Bronchial epithelial cell (primary cell): Measurements from ENCODE around the gene LTA. TPM values are rescaled to one million over a fixed set of nuclear protein-coding genes. Genes with fewer than 3 reads are reported as not detected.
A peak's percentile ranks its signal among the peaks of the same experiment; 100 is the strongest.

ENCODE experiments used
- DNase-seq: peaks from one replicate; pipeline ENCODE4 v3.0.0-alpha.2; 2010; ENCODE audit warnings: low read depth
- FAIRE-seq: peaks from 2 replicates; lab custom pipeline; 2011; peaks lifted over from hg19 to GRCh38; lab: Jason Lieb, UNC
- H3K27me3 ChIP-seq: 2 replicates; pipeline ENCODE4 v1.5.1; 2011; ENCODE audit warnings: low read length; ENCODE audit not compliant: control insufficient read depth, insufficient read depth
- H3K36me3 ChIP-seq: 2 replicates; pipeline ENCODE4 v1.5.1; 2011; ENCODE audit warnings: low read length; ENCODE audit not compliant: control insufficient read depth, insufficient read depth
- H3K4me3 ChIP-seq: 2 replicates; pipeline ENCODE4 v1.5.1; 2011; ENCODE audit warnings: mild to moderate bottlenecking, low read depth, low read length, control low read depth
- CTCF ChIP-seq: IDR thresholded peaks from 2 replicates; pipeline ENCODE4 v1.5.1; 2011; ENCODE audit warnings: mild to moderate bottlenecking, moderate library complexity, low read length, control low read depth, inconsistent platforms; ENCODE audit not compliant: insufficient read depth, severe bottlenecking
- total RNA-seq: library from RNA; depleted of rRNA; stranded (reverse); fragments of >200 nt; gene quantifications from 2 replicates; pipeline ENCODE4 v1.2.1, GENCODE V29; 2014

The LTA gene
- total RNA-seq, 1 donor from 2014 or later: not detected

GRCh38 chr6:31540640-31541039 lies 31.4 kb upstream of the LTA start:
- Histone ChIP-seq H3K36me3 (peaks cover 12% of the 10 kb centered on the region), H3K4me3 (peak overlapping the region; percentile 56), H3K27me3 (no peaks in the 10 kb centered on the region)
- FAIRE-seq: no peak
- DNase-seq: no peak
- TF ChIP-seq CTCF: no peak

GRCh38 chr6:31541059-31541657 lies 30.9 kb upstream of the LTA start:
- Histone ChIP-seq H3K36me3 (peaks cover 8% of the 10 kb centered on the region), H3K4me3 (peak overlapping the region; percentile 56), H3K27me3 (no peaks in the 10 kb centered on the region)
- no peak for TF ChIP-seq CTCF
- peak; percentile 58 for DNase-seq
- FAIRE-seq: no peak

- TF ChIP-seq CTCF: no peak
- FAIRE-seq: no peak
- no peaks in the 10 kb centered on the region for H3K27me3 ChIP-seq
- peaks cover 8% of the 10 kb centered on the region for H3K36me3 ChIP-seq
- peak; percentile 91 for DNase-seq
- peak within 1 kb of the TSS; percentile 56 for H3K4me3 ChIP-seq
Observed at GRCh38 chr6:31541658-31542521, 30.2 kb upstream of the LTA start, which contains the start of gene DDX39B. DDX39B (minus strand) TSS chr6:31542003; CDS start chr6:31540532, 1,471 bp downstream.

GRCh38 chr6:31543639-31544038 lies 28.4 kb upstream of the LTA start:
- DNase-seq: no peak
- Histone ChIP-seq H3K36me3 (peaks cover 8% of the 10 kb centered on the region), H3K4me3 (no peak overlapping the region), H3K27me3 (no peaks in the 10 kb centered on the region)
- TF ChIP-seq CTCF: no peak
- FAIRE-seq: no peak

GRCh38 chr6:31544676-31545075 lies 27.4 kb upstream of the LTA start:
- Histone ChIP-seq H3K27me3 (no peaks in the 10 kb centered on the region), H3K4me3 (no peak overlapping the region), H3K36me3 (peaks cover 7% of the 10 kb centered on the region)
- FAIRE-seq: no peak
- no peak for TF ChIP-seq CTCF
- no peak for DNase-seq
